DOHH2 (cell line): ENCODE data around the gene CCN6.

Source experiments
- CTCF ChIP-seq: fragments of 200-600 bp; sonication (generic); IDR thresholded peaks from one replicate; pipeline ENCODE4 v1.5.1; 2014; ENCODE audit warnings: antibody characterized with exemption, mild to moderate bottlenecking, low read depth, low read length; ENCODE audit not compliant: poor library complexity, severe bottlenecking
- EZH2phosphoT487 ChIP-seq: fragments of 200-600 bp; sonication (generic); IDR thresholded peaks from 2 replicates; pipeline ENCODE4 v1.6.1; 2017; ENCODE audit warnings: borderline replicate concordance, mild to moderate bottlenecking, antibody characterized with exemption, low read length, moderate library complexity, mixed read lengths

- TF ChIP-seq CTCF (peak; percentile 88), EZH2phosphoT487 (no peak)
These were observed 10.6 kb upstream of the CCN6 start for GRCh38 chr6:112043032-112044007.
